Globus pallidus (tissue), 1 donor: ENCODE results near the gene PRDM15.

Experiments
- DNase-seq: peaks from one replicate; pipeline ENCODE4 v3.0.0-alpha.2; 2015; ENCODE audit warnings: low spot score

The PRDM15 gene

DNA sequence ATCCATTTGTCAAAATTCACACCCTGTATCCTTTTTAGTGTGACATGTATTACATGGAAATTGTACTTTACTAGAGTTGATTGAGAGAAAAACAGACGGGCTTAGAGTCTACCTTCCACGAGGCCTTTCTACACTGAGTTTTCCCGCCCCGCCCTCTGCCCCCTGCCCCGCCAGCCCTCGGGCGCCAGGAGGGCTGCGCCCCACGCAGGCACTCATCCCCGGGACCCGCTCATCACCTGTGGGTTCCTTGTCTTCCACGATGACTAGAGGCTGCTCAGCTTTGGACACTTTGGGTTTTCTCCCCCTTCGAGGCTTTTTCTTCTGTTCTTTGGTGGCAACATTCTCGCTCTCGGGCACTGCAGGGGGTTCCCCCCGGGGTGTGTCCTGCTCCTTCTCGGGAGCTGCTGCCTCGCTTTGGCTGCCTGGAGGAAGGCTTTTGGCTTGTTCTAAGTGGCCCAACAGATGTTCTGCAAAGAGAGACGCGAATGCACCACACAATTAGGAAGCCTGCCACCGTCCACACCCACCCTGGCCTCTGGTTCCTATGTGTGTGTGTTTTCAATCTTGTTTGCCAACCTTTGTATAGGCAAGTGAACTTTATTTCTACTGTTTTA lies 39.6 kb downstream of the PRDM15 start:
- DNase-seq, result no peak

DNA sequence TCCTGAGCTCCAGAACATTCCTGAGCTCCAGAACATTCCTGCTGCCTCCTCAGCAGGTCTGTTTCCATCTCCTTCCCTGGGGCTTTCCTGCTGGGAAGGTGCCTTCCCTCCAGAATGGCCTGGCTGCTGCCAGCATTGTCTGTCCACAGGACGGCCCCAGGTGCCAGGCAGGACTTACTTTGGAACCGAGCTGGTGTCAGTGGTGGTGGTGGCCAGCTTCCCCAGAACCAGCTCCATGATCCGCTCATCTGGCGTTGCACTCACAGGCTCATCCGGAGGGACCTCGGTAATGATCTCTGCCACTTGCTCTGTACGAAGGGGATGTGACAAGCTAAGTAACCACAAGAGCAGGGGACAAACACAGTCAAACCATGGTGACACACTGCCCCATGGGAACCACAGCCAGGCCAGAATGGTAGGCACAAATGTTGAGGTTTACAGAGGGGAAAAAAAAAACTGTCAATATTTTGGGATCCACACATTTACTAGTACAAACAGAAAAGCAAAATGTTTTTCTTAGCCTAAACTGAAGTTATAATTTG lies 41.3 kb downstream of the PRDM15 start:
- no peak for DNase-seq

DNA sequence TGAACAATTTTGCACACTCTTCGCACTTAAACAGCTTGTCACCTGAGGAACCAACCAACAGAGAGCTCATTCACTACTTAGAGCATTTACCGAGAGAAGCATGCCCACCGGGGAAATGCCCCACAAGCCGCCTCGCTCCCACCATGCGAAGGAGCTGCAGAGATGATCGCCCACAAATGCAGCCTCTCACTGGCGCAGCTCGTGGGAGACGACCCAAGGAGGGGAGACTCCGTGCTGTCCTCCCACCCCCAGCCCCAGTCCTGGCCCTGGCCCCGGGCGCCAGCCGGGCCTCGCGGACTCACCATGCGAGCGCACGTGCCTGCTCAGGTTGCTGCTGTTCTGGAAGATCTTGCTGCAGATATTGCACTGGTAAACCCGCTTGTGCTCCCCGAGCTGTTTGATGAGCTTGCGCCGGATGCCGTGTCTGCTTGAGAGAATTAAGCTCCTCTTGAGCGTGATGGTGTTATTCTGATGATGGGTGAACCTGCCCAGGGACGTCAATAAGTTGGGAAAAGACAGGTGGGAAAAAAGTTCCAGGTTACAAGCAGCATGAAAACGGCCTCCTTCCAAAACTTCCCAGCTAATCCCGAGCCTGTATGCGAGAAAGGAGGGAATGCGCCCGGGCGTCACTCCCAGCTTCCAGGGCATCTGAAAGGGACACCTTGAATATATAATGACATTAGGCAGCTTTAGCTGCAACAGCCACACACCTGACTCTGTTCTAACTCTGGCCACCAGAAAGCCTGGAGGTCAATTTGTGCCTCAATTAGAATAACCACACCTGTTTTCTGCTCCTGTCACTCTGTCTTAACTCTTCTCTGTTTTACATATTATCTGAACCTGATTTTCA lies 42.8 kb downstream of the PRDM15 start:
- DNase-seq, result no peak

DNA sequence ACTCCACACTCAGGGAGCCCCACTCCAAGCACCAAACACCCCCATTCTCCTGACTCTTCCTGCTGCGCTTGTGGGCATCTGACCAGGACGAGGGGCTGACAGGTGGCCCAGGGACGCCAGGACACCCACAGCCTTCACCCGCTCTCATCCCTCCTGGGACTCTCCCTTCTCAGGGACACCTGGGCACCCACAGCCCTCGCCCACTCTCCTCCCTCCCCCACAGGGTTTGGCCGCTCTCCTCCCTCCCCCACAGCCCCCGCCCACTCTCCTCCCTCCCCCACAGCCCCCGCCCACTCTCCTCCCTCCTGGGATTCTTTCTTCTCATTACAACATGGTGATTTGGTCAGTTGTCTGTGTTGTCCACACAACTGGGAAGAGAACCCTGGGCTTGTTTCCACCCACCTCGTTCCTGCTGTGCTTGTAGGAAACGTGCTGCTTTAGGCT lies 43.4 kb downstream of the PRDM15 start:
- DNase-seq, result no peak

DNA sequence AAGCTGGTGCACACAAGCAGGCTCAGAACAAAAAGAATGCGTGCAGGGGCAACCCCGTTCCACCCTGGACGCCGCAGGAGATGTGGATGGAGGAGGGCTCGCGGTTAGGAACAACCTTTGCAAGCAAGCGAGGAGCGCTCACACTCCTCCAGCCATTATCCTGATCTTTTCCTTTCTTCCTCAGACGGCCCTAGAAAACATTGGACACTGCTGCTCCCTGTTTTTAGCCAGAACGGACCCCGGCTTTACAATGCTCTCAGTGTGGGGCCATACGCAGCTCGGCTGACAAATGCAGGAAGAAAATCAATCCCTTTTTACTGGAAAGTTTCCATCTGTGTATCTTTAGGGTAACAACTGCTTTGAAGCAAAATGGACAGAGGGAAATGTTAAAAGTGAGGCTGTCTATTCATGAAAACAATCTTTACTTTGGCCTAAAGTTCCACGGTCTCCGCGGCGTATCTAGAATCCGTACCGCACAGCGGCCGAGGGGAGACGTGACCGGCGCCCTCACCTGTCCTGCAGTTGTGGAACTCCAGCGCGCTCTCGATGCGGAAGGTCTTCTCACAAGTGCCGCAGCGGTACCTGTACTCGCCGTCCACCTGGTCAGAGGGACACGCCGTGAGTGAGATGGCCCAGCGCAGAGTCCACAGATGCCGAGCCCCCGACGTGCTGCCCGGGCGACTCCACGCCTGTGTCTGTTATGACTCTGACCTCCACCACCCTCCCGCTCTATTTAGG lies 44.0 kb downstream of the PRDM15 start:
- DNase-seq, result no peak

DNA sequence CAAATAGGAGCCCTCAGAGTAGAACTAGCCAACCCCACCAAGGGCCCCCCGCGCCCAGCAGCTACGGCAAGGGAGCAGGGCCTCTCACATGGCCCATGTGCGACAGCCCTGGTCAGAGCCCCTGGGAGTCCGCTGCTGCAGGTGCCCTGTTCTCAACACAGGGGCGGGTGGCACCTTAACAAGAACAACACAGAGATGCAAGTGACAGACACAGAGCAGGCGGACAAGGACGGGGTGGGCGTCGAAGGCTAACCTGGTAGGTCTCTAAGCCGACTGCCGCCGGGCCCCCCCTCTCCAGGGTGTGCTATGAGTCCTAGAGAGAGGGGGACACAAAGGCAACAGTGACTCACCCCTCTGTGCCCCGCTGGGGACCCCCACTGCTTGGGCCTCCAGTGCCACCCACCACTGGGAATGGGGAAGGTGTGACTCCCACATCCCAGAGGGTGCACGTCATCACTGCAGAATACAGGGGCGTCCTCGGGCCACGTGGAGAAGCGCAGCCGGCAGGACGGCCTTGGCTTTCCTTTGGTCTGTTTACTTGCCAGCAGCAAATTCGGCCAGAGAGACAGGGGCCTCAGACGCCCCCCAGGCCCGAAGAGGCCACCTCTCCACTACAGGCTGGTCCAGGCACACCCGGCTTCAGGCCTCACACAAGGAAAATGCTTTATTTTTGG lies 44.8 kb downstream of the PRDM15 start:
- DNase-seq, result no peak

DNA sequence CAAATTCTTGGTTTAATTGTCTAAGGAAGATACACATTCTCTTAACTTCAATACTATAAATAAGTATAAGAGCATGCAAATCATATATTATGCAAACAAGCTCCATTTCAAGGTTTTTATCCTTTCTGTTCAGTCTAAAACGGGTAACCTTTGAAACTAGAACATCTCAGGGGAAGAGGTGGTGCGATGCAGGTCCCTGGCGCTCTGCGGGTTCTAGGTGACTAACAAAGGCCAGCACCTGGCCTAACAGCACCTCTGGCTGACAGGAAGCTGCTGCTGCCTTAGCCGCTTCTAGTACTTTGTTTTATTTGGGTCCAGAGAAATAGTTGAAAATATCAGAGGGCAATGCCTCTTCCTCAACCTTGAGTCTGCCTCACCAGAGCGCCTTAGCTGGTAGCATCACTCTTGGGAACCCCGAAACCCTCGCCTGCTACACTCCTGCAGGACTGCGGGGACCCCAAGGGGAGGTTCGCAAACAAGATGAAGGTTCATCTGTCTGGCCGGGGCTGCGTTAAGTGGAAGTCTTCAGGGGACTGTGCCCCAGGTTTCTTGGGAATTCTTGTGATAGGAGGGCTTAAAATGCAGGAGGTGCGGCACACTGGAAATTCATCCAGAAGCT lies 45.5 kb downstream of the PRDM15 start:
- DNase-seq, result no peak

DNA sequence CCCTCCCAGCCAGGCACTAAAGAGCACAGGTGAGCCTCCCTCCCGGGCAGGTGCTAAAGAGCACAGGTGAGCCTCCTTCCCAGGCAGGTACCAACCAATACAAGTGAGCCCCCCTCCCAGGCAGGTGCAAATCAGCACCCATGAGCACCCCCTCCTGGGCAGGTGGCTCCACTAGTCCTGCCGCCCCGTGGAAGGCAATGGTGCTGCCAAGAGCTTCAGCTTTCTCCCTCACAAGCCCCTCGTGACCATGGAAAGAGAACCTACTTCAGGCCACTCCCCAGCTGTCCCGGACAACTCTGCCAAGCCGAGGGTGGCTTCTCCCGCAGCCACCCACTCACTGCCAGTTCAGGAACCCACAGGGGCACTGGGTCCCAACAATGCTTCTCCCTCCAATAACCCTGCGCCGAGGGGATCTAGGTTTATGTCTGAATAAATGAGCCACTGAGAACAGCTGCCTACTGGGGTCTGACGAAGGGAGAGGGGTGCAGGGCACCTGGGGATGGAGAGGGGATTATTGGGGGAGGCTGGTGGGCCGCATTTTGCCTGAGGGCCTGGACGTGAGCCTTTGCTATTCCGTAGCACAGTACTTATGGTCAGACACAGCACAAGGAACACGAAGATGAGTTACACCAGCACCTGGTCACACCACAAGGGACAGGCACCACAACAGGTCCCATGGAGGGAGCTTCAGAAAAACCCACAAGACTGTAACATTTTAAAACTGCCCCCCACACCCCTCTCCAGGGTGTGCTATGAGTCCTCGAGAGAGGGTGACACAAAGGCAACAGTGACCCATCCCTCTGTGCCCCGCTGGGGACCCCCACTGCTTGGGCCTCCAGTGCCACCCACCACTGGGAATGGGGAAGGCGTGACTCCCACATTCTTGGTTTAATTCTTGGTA lies 46.3 kb downstream of the PRDM15 start:
- DNase-seq, result no peak

DNA sequence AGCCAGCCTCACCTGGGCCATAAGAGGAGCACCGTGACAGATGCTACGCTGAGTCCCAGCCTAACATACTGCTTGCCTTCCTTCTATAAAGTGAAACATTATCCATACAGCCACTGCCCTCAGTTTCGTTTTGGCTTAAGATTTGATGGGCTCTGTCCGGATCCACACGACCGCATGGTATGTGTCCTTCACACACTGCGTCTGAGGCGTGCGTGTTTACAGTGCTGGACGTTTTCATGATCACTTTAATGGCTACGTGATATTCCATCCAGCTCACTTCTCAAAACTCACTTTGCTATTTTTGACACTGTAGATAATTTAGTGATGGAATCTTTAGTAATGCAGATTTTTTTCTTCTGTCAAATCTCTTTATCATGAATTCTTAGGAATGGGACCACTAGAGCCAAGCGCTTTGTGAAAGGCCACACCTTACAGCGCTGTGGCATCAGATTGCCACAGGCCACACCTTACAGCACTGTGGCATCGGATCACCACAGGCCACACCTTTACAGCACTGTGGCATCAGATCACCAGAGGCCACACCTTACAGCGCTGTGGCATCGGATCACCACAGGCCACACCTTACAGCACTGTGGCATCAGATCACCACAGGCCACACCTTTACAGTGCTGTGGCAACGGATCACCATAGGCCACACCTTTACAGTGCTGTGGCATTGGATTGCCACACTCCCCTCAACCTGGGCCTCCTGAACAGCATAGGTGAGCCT lies 47.1 kb downstream of the PRDM15 start:
- DNase-seq, result no peak

DNA sequence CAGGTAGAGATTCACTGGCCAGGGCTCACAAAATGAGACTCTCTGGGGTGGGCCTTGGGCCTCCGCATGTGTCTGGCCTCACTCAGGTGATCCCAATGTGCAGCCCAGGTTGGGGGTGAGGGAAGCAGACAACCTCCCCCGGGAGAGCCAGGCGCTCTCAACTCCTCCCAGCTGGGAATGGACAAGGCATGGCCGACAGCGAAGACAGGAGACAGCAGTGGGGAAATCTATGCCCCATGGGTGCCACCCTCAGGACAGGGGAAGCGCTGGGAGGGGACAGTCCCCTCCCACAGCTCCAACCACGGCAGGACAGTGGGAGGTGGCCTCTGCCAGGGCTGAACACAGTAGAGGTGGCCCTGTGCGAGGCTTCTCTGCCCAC lies 47.7 kb downstream of the PRDM15 start:
- DNase-seq, result no peak

DNA sequence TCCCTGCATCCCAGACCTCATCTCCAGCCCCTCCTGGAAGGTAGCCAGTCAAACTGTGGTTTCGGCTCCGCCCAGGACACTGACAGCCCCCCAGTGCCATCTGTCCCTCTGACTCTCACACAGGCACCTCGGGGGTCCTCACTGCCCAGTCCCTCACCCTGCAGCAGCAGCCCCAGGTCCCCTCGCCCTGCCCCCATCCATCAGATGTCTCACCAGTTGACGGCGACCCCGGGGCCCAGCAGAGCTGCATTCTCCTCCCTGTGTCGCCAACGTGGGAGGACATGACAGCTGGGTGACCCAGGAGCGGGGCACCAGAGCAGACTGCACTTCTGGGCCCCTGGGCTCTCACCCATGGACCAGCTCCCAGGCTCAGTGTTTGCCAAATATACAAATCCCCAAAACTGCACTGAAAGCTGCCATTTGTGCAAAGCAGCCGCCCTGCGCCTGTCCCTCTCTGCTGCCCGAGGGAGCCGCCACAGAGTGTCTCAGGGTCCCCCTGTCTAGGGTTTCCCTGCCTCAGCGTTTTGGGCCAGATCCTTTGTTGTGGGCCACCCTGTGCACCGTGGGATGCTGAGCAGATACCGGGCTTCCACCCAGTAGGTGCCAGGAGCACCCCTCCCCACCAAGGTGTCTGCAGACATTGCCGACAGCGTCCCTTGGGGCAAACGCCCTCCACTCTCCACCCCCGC lies 48.2 kb downstream of the PRDM15 start:
- no peak for DNase-seq

DNA sequence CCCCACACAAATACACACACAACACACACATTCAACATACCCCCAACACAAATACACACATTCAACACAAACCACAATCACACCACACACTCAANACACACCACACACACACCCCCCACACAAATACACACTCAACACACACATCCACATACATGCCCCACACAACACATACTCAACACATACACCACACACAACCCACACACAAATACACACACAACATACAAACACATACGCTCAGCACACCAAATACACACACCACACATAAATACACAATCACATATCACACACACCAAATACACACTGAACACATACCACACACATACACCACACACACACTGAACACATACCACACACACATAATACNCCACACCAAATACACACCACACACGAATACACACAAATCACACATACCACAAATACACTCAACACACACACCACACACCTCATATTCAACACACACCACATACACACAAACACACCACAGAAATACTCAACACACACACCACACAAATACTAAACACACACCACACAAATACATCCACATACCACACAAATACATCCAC lies 48.9 kb downstream of the PRDM15 start:
- no peak for DNase-seq

DNA sequence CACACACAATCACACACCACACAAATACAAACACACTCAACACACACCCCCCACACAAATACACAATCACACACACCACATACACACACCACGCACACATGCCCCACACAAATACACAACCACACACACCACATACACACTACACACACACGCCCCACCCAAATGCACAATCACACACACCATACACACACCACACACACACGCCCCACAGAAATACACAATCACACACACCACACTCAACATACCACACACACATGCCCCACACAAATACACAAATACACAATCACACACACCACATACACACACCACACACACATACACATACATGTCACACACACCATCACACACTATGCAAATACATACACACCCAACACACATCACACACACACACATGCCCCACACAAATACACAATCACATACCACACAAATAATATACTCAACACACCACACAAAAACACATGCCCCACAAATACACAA lies 50.2 kb downstream of the PRDM15 start:
- DNase-seq, result no peak

DNA sequence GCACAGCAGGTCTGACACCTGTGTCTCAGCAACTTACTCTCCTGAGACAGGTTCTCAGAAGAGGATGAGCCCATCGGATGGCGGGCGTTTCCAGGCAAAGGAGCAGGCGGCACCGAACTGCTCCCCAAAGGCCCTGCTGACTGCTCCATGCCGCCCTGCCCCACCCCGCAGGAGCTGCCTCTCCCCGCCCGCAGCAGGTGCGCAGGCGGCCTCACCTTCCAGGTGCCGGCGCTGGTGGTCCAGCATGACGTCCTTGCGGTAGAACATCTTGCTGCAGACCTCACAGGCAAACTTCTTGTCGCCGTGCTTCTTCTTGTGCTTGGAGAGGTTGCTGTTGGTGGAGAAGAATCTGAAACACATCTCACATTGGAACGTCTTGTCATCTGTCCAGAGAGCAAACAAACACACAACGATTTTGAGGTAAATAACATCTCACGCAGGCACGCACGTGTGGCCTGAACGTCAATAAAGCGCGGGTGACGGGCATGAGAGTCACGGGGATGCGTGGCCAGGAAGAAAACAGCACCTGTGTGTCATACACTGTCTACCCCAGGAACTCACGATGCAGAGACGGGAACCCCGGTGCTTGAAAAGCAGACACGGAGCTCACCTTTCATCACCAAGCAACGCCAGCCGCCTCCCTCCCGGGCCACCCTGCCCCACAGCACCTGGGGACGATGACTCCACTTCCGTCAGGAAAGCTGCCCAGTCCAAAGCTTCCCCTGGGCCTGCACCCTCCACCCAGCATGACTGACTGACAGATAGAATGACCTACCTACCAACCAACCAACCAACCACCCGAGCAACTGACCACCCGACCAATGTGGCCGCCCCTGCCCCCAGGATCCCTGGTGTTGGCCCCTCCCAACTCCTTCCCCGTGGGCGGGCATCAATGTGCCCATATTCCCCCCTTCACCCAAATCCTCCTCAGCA lies 50.9 kb downstream of the PRDM15 start:
- no peak for DNase-seq

DNA sequence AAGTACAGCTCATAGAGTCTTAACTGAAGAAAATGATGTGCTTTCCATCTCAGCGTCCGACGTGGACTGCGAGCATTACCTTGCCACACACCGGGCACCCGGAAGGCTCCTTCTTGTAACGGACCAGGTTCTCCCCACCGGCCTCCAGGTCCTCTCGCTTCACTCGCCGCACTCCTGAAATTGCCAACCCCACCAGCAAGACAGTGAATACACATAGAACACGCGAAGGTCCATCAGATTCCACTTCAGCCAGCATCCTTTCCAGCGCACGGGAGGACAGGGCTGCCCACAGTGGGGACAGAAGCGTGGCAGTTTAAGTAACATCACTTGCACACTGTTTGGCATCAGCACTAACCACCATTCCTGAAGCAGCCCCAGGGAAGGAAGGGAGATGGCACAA lies 53.3 kb downstream of the PRDM15 start:
- no peak for DNase-seq

DNA sequence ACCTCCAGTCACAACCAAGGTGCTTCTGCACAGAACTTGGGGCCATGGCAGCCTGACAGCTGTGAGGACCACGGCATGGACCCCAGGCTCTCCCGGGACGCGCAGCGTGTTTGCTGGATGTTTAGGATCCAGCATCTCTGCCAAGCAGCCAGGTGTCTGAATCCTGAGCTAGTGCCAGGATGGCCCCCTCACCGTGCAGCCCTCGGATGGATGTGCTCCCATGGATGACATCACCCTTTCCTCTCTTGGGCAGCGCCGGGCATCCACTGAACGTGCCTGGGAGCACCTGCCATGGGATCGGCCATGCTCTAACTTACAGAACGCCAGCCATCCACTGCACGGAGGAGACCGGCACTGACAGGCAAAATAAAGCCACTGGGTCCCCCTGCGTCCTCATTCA lies 53.9 kb downstream of the PRDM15 start:
- no peak for DNase-seq

DNA sequence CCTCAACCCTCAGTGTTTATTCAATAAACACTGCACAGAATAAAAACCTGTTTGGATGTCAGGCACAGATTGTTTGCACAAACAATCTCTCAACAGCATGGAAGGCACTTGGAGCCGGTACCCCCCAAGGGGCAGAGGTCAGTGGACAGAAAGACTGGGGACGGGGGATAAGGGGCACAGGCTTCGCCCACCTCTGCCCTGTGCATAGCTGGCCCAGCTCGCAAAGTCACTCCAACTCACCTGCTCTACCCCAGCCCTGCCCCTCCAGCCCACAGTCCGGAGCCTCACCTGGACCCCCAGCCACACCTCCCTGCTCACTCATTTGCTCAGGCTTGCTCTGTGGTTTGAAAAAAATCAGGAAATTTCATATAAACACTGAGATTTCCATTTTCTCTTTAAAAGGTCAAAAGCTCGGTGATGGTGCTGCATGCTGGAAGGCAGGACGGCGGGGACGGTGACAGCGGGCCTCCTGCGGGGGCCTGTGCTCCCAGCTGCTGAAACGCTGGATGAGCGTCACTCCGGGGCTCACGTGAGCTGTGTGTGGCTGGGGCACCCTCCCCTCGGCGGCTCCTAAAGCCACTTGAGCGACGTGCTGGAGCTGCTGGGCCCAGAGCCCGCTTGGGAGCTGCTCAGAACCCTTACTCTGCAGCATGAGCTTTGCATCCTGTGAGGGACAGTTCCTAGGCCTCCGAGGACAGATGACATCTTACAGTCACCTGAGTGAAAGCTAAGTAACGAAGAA lies 54.5 kb downstream of the PRDM15 start:
- no peak for DNase-seq
